Muscle of back (tissue), 11 donors: Measurements from ENCODE around the gene LHPP. TPM values are rescaled to one million over a fixed set of nuclear protein-coding genes. Genes with fewer than 3 reads are reported as not detected.

Source experiments
- DNase-seq, 3 donors: peaks; one replicate each; pipeline versions ENCODE4 v3.0.0 to v3.0.0-alpha.2; 2013
- polyA plus RNA-seq, 10 donors: library from polyadenylated mRNA; unstranded; fragments of 120-200 nt; gene quantifications; one replicate each; pipeline ENCODE4 v1.2.1, GENCODE V29; 2013; ENCODE audit not compliant: insufficient read length in 10 of 10

LHPP gene
- polyA plus RNA-seq, 10 donors = 5.2 to 8.6 (median 7.5) TPM

- DNase-seq = no peak
These were observed 192.4 kb downstream of the LHPP start for GRCh38 chr10:124653811-124654651.

DNA sequence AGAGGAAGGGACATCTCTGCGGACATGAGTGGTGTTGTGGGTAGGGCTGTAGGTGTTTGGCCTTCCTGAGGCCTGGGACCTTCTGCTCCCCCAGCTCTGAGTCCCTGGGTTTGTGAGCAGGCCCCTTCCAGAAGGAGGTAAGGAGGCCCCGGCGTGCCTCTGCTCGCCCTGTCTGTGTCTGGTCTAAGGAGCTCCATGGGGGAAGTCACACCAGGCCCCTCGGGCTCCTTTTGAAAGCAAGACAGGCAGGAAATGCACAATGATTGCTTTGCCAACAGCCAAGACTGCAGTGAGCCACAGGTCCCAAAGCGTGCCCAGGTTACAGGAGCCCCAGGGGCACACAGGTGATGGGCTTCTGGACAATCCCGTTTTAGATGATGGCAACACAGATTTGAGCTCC, 193.1 kb downstream of the LHPP start:
- no peak for DNase-seq

GRCh38 chr10:124655191-124656112, 193.8 kb downstream of the LHPP start:
- no peak for DNase-seq

DNA sequence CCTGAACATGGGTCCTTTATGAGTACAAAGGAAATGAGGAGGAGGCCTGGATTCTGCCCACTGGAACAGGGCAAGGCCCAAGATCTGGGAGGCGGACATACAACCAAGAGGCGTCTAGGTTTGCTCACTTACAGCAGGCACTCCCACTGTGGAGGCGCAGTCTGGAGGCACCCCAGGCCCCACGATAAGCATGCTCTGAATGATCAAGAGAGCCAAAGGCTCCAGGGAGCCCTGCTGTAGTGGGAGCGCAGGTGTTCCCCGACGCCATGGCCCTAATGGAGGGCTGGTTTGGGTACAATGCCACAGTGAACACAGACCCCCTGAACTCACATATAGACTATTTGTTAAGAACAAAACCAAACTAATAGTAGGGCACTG, 194.5 kb downstream of the LHPP start:
- no peak for DNase-seq

GRCh38 chr10:124656541-124656940, 194.9 kb downstream of the LHPP start:
- DNase-seq = no peak

- DNase-seq = no peak
These were observed 196.2 kb downstream of the LHPP start for GRCh38 chr10:124657806-124658205.

DNA sequence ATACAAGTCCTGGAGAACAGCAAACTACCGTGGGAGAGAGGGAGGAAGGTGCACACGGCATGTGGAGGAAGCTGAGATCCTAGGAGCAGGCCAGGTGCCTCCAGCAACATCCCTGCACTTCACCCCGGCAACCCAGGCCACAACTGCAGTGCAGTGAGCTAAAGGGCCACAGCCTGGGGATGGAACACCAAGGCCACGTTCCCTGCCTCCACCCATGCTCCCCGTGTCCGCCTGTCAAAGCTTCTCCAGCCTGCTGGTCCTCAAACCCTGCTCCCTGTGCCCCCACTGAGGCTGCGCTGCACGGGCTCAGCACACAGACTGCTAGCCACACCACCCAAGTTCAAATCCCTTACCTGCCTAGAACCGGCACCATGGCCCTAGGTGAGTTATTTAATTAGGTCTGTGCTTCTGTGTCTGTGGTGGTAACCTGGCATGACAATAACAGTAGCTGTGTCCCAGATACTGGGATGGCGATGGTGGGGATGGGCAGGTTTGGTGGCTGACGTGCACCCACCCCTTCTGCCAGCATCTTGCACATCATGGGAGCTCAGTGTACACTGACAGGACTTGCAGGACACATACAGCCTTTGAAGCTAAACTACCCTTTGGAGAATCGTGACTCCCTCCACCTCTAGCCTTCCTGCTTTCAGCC, 197.1 kb downstream of the LHPP start:
- no peak for DNase-seq

DNA sequence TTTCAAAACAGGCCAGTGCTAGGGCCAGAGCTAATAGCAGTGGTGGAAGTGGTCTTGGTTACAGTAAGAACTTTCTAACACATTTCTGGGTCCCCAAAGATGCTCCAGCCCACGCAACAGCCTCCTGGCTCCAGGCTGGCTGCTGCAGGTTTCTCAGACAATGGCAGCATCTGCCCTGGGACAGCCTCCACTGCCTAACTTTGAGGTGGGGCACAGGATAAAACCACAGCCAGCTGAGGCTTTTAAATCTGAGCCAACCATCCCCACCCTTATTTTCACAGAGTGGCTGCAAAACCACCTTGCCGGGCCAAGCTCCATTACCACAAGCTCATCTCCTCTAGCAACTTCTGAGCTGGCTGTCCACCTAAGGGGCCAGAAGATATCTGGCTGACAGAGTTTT, 197.8 kb downstream of the LHPP start:
- DNase-seq = no peak

DNA sequence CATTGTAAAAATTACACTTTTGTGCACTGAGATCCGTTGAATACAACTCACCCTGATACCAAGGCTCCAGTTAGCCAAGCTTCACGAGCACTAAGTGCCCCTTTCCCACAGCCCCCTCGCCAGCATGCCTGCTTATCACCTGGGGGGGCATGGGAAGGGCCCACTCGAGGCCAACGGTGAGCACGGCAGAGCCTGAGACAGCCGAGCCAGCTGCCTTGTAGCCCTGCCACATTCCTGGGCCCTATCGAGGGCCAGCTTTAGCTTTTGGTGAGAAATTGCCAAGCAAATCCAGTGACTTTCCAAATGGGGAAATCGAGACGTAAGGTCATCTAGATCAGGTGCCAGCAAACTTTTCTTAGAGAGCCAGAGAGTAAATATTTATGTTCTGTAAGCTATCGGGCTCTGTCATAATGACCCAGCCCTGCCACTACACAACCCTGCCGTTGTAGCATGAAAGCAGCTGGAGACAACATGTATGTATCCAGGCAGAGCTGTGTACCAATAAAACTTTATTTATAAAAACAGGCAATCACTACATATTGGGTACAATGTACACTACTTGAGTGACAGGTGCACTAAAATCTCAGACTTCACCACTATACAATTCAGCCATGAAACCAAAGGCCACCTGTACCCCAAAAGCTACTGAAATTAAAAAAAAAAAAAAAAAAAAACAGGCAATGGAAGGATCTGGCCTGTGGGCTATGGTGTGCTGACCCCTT, 198.9 kb downstream of the LHPP start:
- no peak for DNase-seq

DNA sequence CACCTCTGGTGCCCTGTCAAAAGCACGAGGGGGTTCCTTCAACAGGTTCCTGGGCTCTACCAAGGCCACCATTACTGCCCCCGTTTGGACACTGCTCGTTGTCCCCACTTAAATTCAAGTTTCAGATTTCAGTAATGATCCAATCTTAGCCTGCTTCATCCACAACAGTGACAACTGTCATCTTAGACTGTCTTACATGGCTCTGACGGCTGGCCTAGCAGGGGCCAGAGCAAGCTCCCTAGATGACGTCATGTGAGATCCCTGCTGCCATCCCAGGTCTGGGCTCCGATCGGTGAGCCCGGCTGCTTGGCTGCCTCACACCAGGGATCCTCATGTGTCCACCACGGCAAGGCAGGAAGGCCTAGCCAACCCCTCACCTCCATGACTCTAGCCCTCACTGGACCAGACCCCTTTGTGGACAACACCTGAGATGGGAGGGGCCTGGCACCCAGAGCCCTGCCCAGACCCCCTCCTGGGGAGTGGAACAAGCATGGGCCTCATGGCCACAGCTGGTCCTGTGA, 200.1 kb downstream of the LHPP start:
- DNase-seq = no peak

- DNase-seq = no peak
These were observed 201.6 kb downstream of the LHPP start for GRCh38 chr10:124663228-124663627.

Other genes starting within 250 kb of the LHPP start
- 10 to 100 TPM; 57.2 to 93.5 (median 74.4) TPM for gene OAT, start 42.9 kb upstream of the LHPP start, polyA plus RNA-seq
- not detected for gene NKX1-2, start 11.8 kb upstream of the LHPP start, polyA plus RNA-seq